Activated naive CD4-positive, alpha-beta T cell (primary cell): ENCODE data around the gene WDR89.
"Not testable (repeated sequence)": the region's sequence is repeated elsewhere in the genome, so short reads cannot be mapped to it uniquely, and the experiment has no call there.

Experiments
- DNase-seq, 4 experiments: peaks; one replicate each; lab custom pipeline; 2025; lab: John Stamatoyannopoulos, UW

The WDR89 gene

GRCh38 chr14:63594455-63595372 is 47.0 kb downstream of the WDR89 start:
- no peak for DNase-seq

- DNase-seq: not testable (repeated sequence)
Measured at GRCh38 chr14:63583046-63583445, 58.6 kb downstream of the WDR89 start.

GRCh38 chr14:63581491-63581890 is 60.2 kb downstream of the WDR89 start:
- DNase-seq: no peak

GRCh38 chr14:63578300-63578699 is 63.4 kb downstream of the WDR89 start:
- DNase-seq: no peak

- no peak for DNase-seq
Measured at GRCh38 chr14:63573581-63573980, 68.1 kb downstream of the WDR89 start.

GRCh38 chr14:63565448-63565847 is 76.2 kb downstream of the WDR89 start:
- DNase-seq: no peak

GRCh38 chr14:63564318-63564717 is 77.4 kb downstream of the WDR89 start:
- no peak for DNase-seq

GRCh38 chr14:63563370-63564026 is 78.2 kb downstream of the WDR89 start:
- no peak for DNase-seq

GRCh38 chr14:63562405-63562804 is 79.3 kb downstream of the WDR89 start:
- no peak for DNase-seq

- no peak for DNase-seq
Measured at GRCh38 chr14:63555572-63555971, 86.1 kb downstream of the WDR89 start.

GRCh38 chr14:63551332-63551731 is 90.3 kb downstream of the WDR89 start:
- no peak for DNase-seq

GRCh38 chr14:63547798-63548335 is 93.8 kb downstream of the WDR89 start:
- DNase-seq: no peak
